ENCODE results near the gene ATP4B.

ATP4B gene

GRCh38 chr13:113656003-113656588 lies 1.9 kb downstream of the ATP4B start:
- DNase-seq, result no peak

- no peak for DNase-seq
Observed at GRCh38 chr13:113655346-113656002, 2.5 kb downstream of the ATP4B start.

DNA sequence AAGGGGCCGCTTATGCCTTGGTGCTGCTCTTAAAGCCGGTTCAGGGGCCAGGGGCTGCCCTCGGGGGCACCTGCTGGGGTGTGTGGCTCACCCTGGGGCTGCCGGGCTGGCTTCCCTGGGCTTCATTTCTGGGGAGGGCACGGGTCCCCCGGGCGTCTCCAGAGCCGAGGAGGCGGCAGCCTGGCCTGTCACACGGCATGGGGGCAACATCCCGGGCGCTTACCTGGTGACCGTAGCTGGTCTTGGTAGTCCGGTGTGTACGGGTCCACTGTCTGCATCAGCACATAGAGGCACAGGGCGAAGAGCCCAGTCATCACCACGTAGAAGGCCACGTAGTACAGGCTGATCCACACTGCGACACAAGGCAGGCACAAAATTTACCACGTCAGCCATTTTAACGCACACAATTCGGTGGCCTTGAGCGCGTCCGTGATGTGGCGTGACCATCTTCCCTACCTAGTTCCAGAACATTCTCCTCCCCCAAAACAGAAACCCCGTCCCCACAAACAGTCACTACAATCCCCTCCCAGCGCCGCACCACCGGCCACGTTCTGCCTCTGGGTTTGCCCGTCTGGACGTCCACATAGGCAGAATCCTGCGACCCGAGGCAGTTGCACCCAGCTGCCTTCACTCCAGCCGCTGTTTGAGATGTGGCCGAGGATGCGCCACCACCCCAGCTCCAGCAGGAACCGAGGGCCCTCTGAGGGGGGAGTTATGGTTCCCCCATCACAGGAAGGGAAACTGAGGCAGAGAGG lies 3.2 kb downstream of the ATP4B start:
- no peak for DNase-seq

- no peak for DNase-seq
Observed at GRCh38 chr13:113654175-113654560, 3.8 kb downstream of the ATP4B start.

DNA sequence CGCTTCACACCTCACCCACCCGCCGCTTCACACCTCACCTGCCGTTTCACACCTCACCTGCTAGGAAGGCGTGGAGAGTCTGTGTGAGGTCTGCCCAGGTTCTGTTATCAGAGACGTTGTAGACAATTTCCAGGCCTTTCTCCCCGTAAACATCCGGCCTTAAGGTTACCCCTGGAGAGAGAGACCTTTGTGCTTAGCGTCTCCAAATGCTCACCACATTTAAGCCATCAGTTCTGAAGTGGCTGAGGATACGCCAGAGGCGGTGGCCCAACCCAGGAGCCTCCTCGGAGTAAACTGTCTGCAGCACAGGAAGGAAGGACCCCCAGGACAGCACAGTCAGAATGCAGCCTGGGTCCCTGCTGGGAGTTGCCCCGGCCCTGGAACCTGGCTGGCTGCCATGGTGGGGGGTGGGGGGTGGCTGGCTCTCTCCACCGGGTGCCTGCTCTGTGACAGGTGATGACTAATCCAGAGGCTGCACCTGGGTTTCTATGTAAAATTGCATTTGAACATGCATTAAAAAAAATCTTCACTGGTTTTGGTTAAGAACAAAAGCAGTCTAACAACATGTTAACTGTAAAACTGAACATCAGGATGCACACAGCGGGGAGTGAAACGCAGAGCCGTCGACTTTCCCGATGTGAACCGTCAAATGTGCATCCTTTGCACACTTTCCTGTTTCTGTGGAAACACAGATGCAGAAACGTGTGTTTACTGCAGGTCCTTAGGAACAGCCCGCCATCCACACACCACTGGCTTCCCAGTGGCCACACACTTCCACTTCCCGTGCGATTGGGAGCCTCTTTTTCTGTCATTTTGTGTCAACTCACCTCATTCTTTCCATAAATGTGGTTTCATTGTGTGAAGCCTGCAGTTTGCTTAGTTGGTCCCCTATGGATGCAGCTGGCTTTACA lies 4.5 kb downstream of the ATP4B start:
- no peak for DNase-seq

DNA sequence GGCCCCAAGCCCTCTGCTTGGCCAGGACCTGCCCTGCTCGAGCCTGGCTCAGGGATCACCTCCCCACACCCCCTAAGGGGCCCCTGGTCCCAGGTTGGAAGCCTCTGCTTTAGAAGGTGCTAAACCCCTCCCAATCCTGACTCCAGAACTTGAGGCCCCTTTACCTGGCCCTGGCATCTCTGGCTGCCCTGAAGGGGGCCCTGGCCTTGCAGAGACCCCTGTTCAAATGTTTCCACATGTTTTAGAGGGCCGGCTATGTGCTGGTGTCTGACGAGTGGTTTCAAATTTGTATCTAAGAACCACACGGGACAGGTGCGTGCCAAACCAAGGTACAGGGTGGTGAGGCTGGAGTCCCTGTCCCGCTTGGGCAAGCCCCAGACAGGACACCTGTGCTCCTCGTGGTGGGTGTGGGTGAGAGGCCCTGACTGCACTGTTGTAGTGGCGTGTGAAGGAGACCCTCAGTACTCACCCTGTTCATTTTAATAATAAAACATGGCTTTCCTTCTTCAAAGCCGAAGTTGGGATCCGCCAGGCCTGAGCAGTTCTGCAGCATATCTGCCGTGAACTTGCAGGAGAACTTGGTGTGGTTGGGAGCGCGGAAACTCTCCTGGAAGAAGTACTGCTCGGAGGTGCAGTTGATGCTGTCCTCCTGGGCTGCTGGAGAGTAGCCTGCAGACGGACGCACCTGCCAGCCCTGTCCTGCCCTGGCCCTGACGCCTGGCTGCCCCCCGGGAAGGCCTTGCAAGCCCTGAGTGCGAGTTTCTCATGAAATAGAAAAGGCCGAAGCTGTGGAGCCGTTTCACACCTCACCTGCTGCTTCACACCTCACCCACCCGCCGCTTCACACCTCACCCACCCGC lies 5.4 kb downstream of the ATP4B start:
- no peak for DNase-seq

DNA sequence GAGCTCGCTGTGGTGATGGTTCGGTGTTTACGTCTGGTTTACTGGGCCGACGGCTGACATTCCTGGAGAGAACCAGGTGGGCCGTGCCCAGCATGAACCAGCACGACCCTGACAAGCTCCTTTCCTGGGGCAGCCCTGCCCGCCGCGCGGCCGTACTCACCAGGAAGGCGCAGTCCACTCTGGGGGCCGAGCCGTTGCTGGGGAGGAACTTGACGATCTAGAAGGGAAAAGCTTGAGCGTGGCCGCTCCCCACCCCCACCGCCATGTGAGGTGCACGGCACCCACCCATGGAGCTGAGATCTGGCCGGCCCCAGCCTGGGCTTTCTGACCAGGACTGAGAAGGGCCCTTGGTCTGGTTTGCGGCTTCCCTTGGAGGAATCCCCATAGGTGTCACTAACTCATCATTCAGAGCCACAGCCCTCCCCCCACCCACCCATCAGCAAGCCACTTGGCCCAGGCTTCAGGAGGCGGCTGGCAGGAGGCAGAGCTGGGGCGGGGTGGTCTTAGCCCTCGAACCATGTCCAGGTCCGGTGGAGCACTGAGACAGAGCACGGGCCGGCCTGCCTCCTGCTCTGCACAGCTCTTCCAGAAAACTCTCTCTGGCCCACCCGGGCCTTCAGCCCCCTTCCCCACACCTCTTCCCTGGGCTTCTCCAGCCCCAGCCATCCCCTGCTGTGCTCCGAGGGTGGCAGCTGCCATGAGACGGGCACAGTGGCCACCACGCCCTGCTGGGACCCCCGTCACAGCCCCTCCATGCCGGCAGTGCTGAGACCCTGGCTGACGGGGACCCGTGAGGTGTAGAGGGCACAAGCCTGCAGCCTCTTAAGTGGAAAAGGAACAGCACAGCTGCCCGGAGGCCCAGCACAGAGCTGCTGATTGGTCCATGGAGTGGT lies 6.2 kb downstream of the ATP4B start:
- DNase-seq, result no peak

- DNase-seq, result no peak
Observed at GRCh38 chr13:113650731-113651148, 7.3 kb downstream of the ATP4B start.

DNA sequence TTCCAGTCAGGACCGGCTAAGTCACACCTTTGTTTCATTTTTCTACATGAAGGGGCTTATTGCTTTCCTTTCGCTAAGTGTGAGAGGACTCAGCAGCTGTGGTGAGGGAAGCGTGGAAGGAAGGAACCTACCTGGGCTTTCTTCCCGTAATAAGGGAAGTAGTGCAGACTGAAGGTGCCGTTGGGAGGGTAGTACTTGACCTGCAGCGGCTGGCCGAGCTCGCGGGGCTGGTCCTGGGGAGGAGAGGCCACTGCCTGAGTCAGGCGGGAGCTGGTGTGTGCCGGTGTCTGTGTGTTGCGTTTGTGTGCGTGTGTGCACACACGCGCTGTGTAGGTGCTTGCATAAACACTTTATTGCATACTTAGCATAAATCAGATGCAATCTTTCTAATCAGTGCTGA lies 7.7 kb downstream of the ATP4B start:
- DNase-seq, result no peak

- no peak for DNase-seq
Observed at GRCh38 chr13:113649212-113649611, 8.8 kb downstream of the ATP4B start.

DNA sequence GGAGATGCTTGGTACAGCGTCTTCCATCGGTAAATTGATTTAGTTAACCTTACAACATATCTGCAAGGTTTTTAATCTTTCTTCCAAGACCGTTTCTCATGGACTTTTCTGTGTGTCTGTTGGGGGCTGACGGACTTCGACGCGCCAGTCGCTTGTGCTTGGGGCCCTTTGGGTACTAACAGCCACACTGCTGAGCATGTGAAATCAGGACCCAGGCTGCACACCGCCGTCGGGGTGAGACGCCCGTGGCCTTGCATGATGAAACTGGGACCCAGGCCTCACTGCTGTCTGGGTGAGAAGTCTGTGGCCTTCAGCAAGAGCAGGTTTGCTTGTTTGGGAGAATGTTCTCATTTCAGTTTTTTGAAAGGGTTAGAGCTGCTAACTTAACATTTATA lies 9.8 kb downstream of the ATP4B start:
- DNase-seq, result no peak

- DNase-seq, result peak; percentile 71
Observed at GRCh38 chr13:113647351-113648215, 10.4 kb downstream of the ATP4B start.

- no peak for DNase-seq
Observed at GRCh38 chr13:113646921-113647340, 11.1 kb downstream of the ATP4B start.

- no peak for DNase-seq
Observed at GRCh38 chr13:113646376-113646775, 11.6 kb downstream of the ATP4B start.

GRCh38 chr13:113645329-113645728 lies 12.7 kb downstream of the ATP4B start:
- DNase-seq, result no peak

- no peak for DNase-seq
Observed at GRCh38 chr13:113644800-113645199, 13.2 kb downstream of the ATP4B start.

DNA sequence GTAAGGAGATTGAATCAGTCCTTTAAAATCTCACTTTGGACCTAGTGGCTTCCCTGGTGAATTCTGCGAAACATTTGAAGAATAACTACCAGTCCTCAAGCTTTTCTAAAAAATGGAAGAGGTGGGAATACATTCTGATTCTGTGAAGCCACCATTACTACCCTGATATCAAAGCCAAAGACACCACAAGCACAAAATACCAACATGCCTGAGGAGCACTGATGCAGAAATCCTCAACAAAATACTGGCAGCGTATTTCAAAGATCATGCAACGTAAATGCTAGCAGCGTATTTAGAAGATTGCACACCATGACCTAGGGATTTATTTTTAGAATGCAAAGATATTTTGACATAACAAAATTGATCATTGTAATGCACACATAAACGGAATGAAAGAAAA lies 14.4 kb downstream of the ATP4B start:
- no peak for DNase-seq

DNA sequence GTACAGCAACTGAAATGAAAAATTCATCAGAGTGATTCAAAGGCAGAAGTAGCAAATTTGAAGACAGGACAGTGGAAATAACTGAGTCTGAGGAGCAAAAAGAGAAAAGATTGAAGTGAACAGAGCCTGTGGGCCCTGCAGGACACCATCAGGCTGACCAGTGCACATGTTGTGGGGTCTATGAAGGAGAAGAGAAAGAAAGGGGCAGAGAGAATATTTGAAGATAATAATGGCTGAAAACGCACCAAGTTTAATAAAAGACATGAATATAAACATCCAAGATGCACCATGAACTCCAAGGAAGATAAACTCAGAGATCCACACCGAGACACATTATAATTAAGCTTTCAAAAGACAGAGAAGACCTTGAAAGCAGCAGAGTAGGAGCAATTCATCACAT lies 15.4 kb downstream of the ATP4B start:
- no peak for DNase-seq

DNA sequence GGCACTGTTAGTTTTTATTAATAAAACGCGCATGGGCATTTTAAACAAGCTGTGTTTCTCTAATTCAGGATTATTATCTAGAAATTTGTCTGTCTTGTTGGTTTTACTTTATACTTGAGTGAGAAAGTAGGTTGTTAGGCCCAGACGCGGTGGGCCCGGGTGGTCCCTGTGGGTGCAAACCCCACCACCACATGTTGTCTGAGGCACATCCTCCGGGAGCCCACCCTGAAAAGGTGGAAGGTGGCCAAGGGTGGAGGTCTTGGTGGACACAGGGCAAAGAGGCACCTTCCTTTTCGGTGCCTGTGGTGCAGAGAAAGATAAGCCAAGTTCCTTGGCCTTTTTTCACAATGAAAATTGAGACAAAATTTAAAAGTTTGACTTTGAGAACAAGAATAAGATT lies 16.6 kb downstream of the ATP4B start:
- DNase-seq, result no peak

GRCh38 chr13:113639616-113640262 lies 18.3 kb downstream of the ATP4B start:
- no peak for DNase-seq

Measured in NCI-H524 treated with DMSO at 0.1 percent for 48 hours (cell line).